Breast epithelium (tissue), 3 donors: ENCODE measurements around the gene SMCO1.

Experiments
- POLR2A ChIP-seq: fragments of 450-650 bp; IDR thresholded peaks from one replicate; pipeline ENCODE4 v1.6.1; 2016; ENCODE audit warnings: antibody characterized with exemption, mild to moderate bottlenecking, moderate library complexity
- TF ChIP-seq, protein P1 (sequence below), 3 donors: fragments of 450-650 bp; IDR thresholded peaks; one replicate each; pipeline ENCODE4 v1.5.1; 2016 to 2017; ENCODE audit warnings: antibody characterized with exemption in 3 of 3, mild to moderate bottlenecking in 3 of 3, moderate library complexity in 3 of 3

DNA sequence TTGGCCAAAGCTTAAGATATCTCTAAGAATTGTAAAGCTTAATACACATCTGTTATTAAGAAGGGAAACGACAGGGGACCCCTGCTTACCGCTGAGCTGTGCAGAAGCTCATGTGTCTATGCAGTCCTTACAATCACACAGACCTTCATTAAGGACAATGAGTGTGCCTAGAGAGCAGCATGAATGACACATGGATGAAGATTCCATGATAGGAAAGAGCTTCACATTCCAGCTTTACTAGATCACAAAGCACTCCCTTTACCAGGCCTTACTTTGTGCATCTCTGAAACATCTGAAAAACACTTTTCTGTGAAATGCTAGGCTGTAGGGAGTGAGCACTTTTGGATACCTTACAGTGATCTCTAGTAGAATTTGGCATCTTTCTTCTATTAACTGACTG is 43.6 kb downstream of the SMCO1 start:
- TF ChIP-seq, protein P1, sequence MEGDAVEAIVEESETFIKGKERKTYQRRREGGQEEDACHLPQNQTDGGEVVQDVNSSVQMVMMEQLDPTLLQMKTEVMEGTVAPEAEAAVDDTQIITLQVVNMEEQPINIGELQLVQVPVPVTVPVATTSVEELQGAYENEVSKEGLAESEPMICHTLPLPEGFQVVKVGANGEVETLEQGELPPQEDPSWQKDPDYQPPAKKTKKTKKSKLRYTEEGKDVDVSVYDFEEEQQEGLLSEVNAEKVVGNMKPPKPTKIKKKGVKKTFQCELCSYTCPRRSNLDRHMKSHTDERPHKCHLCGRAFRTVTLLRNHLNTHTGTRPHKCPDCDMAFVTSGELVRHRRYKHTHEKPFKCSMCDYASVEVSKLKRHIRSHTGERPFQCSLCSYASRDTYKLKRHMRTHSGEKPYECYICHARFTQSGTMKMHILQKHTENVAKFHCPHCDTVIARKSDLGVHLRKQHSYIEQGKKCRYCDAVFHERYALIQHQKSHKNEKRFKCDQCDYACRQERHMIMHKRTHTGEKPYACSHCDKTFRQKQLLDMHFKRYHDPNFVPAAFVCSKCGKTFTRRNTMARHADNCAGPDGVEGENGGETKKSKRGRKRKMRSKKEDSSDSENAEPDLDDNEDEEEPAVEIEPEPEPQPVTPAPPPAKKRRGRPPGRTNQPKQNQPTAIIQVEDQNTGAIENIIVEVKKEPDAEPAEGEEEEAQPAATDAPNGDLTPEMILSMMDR (IDR thresholded peaks at IDR 0.05) = no peak
- no peak for TF ChIP-seq POLR2A
